Hematopoietic multipotent progenitor cell treated with erythropoietin and hydrocortisone succinate and interleukin-3 and kit ligand, for 17 days (in vitro differentiated cells): ENCODE data around the gene PPP1R1B.

Source experiments
- DNase-seq: peaks from one replicate; pipeline ENCODE4 v3.0.0-alpha.2; 2015; ENCODE audit warnings: low spot score

PPP1R1B gene

GRCh38 chr17:39615434-39615833 lies 11.3 kb upstream of the PPP1R1B start:
- no peak for DNase-seq

DNA sequence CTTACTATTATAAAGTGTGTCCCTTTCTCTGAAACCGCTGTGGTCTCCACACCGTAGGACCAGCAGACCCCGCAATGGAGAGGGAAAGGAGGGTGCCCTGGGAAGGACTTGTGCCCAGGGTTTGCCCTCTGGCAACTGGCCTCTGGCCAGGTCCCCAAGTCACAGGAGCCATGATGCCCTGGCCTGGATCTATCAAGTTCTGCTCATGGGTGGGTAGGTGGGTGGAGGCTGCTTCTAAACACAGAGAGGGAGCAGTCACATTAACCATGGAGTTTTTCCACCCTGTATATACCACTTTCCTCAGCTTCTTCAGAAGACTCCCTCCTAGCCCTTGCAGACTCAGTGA lies 9.7 kb upstream of the PPP1R1B start:
- no peak for DNase-seq

DNA sequence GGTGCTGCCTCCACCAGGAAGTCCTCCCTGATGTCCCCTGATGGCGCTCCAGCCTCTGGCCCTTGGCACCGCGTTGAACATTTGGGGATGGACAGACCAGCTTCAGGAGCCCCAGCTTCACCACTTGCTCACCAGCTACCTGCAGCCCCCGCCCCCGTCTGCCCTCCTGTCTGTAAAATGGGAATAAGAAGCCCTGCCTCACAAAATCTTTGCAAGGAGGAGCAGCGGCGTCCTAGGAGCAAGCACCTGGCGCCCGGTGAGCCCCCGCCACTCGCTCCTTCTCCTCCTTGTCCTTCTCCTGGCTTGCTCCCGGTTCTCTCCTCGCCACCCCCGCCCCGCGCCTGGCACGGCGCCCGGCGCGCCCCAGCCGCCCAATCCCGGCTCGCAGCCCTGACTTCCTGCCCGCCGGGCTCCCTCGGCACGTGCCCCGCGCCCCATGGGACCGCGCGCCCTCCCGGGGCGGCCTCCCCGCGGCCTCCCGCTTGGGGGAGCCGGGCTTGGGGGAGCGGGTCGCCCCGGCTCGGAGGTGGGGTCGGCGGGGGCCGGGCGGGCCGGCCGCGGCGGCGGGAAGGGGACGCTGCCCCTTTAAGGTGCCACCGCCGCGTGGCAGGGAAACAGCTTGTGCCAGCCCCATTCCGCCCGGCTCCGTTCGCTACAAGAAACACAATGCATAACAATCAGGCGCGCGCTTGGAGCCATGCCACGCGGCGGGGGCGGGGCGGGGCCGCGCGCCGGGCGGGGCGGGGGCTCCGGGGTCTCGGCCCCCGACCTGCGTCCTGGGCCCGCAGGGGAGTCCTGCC lies 9.1 kb upstream of the PPP1R1B start:
- no peak for DNase-seq

DNA sequence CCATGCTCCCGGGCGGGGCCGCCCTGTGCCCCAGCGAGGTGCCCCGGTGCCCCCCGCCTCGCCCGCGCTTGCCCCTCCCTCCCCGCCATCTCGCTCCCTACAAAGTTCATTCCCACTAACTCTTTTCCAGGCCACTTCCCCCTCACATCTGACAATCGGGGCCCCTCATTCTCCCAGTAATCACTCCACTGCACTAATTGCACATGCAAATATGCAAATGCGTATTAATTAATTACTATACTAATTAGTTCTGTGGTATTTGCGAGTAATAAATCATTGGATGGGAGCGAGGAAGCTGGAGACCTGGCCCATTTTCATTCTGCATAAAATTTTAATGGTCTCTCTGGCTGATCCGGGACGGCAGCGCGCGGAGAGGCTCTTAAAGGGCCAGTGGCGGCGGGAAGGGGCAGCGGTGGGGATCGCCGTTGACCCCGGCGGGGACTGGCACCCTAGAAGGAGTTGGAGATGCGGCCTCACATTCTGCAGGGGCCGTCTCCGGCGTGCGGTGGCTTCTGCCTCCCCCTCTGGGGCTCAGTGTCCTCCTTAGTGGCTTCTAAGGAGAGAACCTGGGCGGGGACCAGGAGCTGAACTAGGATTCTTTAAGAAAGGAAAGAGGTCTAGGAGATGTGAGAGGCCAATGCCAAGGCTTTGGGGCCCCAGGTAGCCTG lies 8.4 kb upstream of the PPP1R1B start:
- no peak for DNase-seq

- DNase-seq: no peak
Measured at GRCh38 chr17:39618956-39619785, 7.6 kb upstream of the PPP1R1B start.

DNA sequence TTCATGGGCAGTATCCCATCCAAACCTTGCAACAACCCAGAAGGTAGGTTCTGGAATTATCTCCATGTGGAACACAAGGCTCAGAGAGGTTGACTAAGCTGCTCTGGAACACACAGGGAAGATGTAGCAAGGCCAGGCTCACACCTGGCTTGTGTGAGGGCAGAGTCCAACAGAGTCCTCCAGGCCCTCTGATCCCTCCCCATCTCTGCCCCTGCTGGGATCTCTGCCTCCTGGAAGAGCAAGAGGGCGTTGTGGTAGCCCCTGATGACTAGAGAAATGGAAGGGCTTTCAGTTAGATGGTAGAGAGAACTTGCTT lies 7.0 kb upstream of the PPP1R1B start:
- no peak for DNase-seq

DNA sequence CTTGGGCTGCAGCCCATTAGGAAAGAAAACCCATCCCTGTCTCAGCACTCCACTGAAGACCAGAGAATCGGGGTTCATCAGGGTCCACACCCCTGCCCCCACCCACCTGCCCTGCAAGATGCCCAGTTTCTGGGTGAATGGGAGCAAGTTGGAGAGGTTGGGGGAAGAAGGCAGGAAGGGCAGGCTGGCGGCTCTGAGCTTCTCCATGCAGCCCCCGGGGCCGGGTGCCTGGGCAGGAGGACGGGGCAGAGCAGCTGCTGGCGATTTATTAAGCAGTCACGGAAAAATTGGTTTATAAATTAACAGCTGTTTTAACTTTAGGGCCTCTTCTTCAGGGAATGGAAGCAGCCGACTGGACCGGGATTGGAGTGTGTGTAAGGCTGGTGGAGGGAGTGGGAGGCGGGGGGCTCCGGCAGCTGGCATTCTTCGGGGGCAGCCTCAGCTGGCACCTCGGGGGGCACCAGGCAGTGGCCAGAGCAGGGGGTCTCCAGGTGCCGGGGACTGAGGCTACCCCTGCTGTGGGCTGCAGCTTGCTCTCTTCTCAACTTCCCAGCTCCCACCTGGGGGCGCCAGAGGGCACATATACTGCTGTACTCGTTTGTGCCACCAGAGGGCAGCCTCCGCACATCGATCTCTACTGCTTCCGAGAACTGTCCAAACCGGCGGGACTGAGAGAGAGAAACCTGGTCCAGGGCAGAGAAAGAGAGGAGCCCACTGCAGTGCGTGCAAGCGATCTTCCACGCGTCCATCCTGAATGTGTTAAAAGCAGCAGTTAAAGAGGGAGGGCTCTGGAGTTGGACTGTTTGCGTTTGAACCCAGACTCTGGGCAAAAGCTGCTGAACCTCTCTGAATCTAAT lies 5.0 kb upstream of the PPP1R1B start:
- peak; percentile 90 for DNase-seq

- DNase-seq: no peak
Measured at GRCh38 chr17:39622380-39623006, 4.3 kb upstream of the PPP1R1B start.

DNA sequence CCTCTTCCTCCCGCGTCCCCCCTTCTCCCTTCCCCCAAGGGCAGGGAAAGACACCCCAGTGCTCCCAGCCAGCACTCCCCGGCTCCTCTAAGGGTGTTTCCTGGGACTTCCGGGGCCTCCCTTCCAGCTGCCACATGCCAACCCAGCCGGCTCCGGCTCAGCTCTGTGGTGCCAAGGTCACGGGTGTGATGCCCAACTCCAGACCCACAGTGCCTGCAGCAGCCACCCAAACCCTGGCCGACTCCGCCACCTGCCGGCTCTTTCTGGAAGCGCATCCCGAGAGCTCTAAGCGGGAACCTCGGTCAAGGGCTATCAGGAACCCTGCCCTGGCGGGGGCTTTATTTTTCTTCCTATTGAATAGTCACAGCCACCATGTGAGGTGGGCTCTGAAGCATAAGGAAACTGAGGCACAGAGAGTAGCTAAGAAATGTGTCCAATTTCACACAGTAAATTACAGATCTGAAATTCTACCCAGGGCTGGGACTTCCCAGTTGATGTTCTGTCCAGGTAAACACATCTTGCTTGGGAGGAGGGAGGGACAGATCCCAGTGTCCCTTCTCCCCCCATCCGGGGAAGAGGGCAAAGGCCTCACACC lies 3.3 kb upstream of the PPP1R1B start:
- DNase-seq: peak; percentile 82

- no peak for DNase-seq
Measured at GRCh38 chr17:39624313-39624712, 2.4 kb upstream of the PPP1R1B start.

DNA sequence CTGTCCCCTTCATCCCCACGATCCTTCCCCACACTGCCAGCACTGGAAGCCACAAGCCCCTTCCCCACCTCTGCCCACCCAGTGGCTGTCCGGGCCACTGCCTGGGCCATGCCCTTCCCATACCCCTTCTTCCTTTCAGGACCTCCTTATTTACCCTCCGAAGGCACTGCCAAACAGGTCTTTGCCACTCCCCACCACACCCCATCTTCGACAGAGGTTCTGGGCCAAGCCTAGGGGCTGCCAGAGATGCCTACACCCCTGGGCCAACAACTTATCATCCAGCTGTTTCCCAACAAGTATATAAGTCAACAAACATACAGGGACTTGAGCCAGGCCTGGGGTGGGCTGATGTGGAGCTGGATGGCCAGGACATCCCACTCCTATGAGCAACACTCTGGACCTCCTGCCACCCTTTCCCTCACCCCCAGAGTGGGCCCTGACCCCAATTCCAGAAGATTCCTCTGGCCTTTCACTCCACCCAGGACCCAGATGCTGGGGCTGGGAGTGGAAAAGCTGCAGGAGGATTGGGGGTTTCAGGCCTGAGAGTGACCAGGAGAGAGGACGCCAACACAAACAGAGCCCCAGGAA lies 1.5 kb upstream of the PPP1R1B start:
- no peak for DNase-seq

DNA sequence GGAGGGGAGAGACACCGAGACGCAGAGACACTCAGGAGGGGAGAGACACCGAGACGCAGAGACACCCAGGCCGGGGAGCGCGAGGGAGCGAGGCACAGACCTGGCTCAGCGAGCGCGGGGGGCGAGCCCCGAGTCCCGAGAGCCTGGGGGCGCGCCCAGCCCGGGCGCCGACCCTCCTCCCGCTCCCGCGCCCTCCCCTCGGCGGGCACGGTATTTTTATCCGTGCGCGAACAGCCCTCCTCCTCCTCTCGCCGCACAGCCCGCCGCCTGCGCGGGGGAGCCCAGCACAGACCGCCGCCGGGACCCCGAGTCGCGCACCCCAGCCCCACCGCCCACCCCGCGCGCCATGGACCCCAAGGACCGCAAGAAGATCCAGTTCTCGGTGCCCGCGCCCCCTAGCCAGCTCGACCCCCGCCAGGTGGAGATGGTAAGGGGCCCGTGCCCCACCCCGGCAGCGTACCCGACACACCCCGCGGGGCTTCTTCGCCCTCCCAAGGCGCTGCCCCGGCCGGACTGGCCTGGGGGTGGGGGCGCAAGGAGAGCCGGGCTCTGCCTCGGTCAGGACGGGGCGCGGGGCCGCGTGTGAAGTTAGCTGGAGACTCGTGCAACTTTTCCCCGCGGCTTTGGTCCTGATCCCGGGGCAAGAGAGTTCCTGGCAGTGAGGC lies 427 bp downstream of the PPP1R1B start:
- no peak for DNase-seq

GRCh38 chr17:39627712-39628516 lies 1.2 kb downstream of the PPP1R1B start:
- no peak for DNase-seq

- no peak for DNase-seq
Measured at GRCh38 chr17:39628655-39629493, 2.1 kb downstream of the PPP1R1B start.

DNA sequence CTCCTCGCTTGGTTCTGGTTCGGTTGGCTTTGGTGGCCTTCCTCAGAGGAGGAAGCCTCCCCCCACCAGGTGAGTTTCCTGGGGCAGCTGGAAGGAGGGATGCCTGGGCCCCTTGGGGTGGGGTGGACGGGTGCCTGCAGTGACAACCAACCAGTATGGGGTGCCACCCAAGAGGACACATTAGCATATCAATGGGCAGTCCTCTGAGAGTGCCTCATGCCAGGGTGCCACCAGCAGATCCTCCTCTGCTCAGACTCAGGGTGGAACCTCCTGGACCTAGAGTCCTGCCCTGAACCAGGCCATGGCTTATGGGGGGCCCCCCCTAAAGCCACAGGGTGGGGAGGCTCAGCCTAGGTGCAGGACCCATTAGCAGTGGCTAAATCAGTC lies 2.7 kb downstream of the PPP1R1B start:
- DNase-seq: no peak

- DNase-seq: no peak
Measured at GRCh38 chr17:39629898-39630297, 3.1 kb downstream of the PPP1R1B start.

GRCh38 chr17:39631403-39631802 lies 4.7 kb downstream of the PPP1R1B start:
- DNase-seq: no peak

- no peak for DNase-seq
Measured at GRCh38 chr17:39632153-39632941, 5.6 kb downstream of the PPP1R1B start.
